HuH-7 (cell line): Measurements from ENCODE around the gene MRPL2.

Experiments used
- DNase-seq: peaks from one replicate; pipeline ENCODE4 v3.0.0; 2011; ENCODE audit warnings: low spot score

Gene MRPL2

DNA sequence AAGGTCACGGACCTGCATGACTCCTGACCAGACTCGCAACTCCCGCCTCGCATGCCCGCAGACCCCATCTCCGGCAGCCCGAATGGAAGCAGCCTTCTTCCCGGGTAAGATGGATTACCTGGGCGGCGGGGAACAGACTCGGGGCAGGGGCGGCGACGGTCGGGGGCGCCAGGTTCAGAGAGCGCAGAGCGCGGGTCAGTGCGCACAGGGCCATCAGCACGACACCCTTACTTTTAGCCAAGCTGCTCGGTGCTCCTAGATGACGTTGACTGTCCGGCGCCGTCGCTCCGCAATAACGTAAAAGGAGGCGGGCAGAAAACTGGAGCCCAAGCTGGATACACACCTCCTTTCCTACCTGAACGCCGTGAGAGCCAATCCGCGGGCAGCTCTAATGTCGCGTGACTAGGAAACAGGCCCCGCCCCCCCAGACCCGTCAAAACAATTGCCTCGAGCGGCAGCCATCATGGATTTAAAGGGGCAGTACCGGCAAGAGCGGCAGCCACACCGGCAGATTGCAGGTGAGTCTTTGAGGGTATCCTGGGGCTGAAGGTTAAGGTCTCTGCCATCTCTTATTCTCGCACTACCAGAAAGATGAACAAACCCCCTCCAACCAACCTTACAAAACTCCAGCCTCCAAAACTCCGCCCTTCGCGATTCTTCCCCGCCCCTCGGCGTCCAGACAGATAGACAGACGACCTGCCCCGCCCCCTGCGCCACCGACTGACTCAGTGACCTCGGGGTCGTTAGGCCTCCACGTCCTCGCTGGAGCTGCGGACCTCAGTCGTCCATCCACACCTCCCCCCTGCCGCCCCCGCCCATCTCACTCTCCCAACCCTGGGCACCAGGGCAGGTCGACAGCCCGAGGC lies at the start of gene MRPL2, which contains the start of gene KLC4:
MRPL2 (minus strand) TSS at position 267 of the 866 bp plus-strand sequence; CDS start at position 214, 53 bp downstream.
KLC4 (plus strand) TSS at position 464 of the 866 bp plus-strand sequence. CDS start 1,705 bp downstream, outside the sequence.
- DNase-seq: peak; percentile 97

DNA sequence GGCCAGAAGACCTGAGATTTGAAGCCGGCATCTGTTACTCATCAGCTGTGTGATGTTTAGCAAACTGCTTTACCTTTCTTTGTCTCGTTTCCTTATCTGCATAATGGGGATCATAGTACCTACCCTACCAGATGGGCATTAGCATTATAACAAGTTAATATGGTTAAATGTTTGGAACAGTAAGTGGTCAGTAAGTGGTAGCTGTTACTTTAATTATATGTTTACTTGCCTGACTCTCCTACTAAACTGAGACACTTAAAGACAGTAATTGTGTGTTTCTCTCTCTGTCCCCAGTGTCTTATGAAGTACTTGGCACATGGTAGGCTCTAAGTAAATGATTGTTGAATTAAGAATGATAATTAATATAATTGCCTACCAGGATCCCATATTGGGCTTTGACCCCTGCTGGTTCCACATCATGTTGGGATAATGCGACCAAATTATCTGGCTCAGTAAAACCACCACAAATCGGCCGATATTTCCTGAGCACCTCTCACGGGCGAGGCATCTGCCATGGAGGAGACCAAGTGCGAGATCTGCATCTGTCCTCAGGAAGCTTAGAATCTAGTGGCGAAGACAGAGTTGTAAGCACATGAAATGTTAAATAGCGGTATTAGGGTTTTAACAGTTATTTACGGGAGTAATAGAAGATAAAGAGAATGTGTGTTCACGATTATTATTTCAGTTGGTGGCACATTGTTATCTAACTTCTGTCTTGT lies 48.3 kb upstream of the MRPL2 start:
- no peak for DNase-seq

DNA sequence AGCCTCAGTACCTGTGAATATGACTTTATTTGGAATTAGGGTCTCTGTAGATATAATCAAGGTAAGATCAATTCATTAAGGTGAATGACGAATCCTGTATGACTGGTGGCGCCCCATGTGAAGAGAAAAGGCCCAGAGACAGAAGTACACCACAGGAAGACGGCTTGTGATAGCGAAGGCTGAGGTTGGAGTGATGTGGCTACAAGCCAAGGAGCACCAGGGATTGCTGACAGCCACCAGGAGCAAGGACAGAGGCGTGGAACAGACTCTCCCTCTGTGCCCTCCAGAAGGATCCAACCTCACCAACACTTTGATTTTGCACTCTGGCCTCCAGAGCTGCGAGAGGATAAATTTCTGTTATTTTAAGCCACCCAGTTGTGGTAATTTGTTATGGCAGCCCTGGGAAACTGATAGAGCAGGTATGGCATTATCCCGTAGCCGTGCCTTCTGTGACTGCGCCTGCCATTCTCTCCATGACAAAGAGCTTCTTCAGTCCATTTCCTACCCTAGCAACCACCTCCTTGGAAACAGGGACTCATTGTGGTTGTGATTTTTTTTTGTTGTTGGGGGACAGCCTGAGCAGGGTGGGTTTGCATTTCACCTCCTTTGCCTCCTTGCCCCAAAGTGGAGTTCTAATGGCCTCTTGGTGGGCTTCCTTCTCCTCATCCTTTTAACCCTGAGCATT lies 46.4 kb upstream of the MRPL2 start:
- DNase-seq: no peak

DNA sequence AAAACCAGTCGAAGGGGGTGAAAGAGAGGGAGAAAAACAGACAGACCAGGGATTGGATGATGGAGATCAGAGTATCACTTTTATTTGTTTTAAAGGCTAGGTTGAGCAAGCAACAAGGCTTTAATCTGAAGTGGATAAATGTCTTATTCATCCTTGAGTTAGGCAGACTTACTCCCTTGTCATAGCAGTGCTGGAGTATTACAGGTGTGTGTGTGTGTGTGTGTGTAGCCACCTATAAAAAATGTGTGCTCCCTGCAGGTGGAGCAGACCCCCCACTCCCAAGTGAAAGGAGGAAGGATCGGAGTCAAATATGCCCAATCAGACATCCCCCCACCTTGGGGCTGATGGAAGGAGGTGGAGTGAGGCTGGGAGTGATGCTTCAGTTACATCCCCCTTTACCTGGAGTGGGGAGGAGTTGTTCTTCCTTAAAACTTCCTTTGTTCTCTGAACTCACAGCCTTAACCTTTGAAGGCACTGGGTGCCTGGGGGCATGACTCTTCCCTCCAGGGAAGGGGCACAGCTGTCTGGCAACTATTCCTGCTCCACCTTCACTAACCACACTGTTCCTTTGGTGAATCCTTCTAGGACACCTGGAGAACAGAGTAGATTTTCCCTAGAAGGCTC lies 44.1 kb upstream of the MRPL2 start:
- no peak for DNase-seq

DNA sequence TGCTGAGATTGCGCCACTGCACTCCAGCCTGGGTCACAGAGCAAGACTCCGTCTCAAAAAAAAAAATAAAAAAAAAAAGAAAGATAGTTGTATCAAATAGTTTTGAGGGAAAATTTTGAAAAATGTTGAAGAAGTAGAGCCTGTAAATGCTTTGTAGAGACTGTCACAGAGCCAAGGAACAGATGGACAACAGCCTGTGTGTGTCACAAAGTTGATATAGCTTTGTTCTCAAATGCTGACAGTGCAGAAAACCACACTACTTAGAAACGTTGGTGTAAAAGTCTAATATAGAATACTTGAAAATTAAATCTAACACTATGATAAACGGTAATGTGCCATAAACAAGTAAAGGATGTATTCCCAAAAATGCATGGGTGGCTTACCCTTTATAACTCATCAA lies 42.3 kb upstream of the MRPL2 start:
- no peak for DNase-seq

DNA sequence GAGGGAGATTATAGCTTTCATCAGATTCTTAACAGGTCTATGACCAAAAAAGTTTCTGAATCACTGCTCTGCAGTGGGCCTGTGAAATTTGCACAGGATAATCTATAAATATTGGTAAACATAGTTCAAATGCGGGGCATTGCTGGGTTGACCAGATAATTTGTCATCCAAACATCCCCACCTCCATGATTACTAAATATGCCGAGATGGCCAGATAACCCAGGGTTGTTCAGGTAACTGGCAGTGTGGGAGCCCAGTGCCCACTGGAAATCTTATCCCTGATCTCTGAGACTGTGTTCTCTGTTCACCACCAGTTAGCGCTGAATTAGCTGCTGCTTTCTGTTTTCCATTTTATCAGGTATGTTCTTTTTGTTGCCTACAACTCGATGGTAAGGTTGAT lies 38.3 kb upstream of the MRPL2 start:
- DNase-seq: no peak

DNA sequence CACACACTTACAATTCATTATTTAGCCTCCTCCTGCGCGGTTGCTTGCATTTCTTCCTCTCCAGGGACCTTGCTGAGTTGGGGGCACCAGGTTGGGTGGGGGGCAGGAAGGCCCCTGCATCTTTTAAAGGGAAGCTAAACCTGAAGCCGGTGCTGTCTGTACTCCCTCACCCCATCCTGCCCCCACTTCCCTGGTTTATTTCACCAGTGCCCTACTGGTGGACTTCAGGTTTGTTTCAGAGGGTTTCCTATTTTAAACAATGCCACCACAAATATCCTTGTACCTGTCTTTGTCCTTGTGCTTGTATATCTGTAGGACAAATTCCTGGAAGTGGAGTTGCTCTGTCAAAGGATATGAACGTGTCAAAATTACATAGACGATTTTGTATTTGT lies 37.9 kb upstream of the MRPL2 start:
- DNase-seq: no peak

DNA sequence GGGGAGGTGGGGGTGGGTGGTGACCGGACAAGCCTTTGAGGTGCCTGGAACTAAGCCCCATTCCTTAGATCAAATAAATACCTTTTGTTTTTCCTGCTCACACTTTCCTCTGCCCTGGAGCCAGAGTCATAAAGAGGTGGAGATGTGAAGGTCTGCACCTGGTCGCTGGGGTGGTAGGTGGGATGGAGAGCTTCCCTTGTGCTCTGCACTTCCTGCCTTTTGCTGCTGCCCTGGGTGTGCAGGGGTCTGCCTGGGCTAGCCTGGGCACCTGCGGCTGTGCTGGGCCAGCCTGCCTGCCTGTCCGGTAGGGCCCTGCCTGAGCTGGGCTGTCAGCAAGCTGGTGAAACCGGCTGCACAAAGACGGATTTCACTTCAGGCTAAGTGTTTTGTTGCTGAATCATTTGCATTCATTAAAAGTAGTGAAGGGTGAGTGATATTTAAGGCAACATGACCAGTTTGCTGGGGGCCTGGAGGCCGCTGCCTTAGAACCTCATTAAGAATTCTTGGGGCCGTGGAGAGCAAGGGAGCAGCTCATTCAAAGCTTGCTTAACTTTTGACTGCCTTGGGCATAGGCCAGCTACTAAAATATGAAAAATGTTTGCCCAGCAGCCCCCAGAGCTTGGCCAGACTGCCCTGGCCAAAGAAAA lies 37.3 kb upstream of the MRPL2 start:
- DNase-seq: no peak

DNA sequence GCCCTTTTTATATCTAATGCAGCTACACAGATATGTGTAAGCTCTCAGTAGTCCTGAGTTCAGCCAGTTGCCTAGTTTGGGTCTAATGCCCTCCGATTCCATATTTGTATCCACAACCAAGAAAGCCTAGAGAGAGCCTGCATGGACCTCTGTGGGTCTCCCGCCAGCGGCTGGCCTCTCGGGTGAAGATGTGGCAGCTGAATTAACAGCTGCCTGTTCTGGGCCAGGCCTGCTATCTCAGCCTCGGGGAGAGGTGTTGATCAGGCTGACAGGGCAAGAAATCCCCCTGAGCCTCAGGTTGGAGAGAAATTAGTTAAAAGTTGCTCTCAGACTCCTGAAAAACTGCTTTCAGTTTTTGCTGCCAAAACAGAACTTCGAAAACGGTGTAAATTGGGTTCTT lies 36.7 kb upstream of the MRPL2 start:
- no peak for DNase-seq

DNA sequence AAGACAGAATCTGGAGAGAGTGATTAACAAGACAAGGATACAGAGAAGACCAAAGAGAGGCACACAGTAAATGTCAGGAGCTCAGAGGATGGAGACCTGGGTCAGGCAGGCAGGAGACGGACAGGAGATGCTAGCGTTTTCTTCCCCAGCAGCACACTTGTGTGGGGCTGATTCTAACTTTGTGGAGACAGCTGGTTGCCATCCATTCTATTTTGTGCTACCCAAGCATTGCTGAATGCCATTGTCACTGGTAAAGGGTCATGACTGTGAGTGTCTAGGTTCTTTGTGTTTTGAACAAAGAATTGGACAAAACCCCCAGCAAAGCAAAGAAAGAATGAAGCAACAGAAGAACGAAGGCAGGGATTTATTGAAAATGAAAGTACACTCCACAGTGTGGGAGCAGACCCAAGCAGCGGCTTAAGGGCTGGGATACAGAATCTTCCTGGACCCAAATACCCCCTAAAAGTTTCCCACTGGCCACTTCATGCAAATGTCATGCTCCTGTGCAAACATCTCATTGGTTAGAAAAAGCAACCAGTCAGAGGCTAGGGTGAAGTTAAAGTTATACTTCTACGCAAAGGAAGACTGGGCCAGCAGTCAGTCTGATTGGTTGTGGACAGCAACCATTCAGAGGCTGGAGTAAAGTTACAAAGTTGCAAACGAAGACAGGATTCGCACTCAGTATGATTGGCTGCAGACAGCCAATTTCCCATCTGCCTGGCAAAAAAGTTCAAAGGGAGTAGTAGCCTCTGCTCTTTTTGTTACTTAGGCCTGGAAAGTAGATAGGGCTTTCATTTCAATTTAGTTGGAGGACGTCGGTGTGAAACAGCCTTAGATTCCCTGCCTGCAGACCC lies 34.4 kb upstream of the MRPL2 start:
- no peak for DNase-seq

DNA sequence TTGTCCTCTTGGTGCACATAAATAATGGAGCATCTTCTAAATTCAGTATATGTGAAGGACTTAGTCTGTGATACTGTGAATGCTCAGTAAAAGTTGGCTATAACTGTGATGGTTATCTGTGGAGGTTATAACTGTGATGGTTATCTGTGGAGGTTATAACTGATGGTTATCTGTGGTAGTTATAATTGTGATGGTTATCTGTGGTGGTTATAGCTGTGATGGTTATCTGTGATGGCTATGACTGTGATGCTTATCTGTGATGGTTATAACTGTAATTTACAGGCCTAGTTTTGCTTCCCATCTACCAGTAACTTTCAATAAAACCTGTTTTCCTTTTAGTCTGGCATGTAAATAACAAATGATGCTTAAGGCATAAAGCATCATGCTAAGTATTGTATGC lies 33.4 kb upstream of the MRPL2 start:
- DNase-seq: no peak

DNA sequence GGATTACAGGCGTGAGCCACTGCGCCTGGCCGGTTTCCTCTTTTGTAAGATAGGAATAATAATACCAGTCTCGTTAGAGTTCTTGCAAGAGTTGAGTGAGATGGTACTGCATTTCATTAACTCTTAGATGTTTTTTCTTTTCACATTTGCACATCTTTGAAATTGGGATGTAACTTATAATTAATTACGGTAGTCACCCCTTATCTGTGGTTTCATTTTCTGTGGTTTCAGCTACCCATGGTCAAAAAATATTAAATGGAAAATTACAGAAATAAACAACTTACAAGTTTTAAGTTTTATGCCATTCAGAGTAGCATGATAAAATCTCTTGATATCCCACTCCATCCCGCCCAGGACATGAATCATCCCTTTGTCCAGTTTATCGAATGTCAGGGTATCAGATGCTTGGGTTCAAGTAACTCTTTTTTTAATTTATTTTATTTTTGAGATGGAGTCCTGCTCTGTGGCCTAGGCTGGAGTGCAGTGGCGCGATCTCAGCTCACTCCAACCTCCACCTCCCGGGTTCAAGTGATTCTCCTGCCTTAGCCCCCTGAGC lies 32.3 kb upstream of the MRPL2 start:
- no peak for DNase-seq

DNA sequence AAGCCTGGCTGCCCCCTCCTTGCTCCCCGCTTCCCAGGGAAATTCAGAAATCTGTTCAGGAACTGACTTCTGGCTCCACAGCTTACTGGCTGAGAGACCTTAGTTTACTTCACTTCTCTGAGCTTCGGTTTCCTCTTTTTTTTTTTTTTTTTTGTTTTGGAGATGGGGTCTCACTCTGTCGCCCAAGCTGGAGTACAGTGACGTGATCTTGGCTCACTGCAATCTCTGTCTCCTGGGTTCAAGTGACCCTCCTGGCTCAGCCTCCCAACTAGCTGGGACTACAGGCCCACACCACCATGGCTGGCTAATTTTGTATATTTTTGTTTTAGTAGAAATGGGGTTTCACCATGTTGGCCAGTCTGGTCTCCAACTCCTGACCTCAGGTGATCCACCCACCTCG lies 31.8 kb upstream of the MRPL2 start:
- DNase-seq: no peak

DNA sequence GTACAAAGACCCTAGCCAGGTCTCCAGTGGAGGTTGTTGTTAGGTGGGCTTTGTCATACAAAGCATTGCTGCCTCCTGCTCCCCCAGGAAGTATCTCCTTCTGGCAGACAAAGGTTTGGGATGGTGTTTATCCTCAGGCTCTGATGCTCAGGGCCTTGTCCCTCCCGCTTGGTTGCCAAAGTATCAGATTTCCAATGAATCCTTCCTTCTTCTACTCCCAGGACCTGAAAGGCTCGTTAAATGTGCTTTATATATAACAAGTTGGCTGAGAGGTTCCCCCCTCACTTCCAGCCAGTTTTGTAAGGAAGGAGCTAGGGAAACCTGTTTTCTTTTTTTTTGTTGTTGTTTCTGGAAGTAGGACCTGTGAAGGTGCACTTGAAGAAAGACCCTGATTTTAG lies 31.3 kb upstream of the MRPL2 start:
- no peak for DNase-seq

DNA sequence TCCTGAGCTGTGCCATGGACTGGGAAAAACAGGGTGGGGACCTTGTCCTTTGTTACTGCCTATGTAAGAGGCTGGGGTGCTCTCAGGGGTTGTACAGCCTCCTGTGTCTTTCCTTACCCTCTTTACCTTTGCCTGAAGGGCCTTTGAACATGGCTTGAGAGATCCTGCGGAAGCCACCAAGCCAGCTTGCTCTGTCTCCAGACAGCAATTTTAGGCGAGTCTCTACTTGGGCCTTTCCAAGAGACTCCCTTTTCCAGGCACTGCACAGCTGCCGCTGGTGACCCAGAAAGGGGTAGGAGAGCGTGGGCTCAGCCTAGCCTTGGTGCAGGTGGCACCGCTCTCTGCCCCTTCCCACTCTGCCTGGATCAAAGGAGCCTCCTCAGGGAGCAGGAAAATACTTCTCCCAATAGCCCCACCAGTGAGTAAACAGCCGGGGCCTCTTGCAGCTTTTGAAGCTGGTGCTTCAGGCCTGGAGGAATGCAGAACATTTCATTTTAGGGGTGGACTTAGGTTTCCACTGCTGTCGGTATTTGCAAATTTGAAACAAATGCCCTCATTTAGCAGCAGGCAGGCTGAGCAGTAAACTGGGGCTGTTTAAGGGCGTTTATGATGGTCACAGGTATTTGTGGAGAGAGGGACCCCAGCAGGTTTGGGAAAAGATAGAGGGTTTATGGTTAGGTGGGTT lies 30.8 kb upstream of the MRPL2 start:
- DNase-seq: no peak

DNA sequence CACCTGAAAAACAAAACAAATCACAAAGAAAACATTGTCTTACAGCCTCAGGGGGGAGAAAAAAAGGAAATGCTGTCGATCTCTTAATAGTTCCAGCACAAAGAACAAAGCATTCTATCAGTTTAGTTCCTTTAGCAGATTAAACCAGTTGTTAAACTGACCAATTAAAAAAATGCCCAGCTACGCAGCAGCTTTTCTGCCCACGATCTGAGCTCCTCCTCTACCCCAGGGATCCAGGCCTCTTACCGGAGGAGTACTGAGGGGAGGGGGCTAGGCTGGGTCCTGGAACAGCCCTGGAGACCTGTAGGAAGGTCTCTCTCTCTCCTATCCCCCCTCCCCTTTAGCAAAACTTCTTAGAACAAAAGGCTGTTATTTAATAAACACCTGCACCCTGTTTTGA lies 30.2 kb upstream of the MRPL2 start:
- DNase-seq: no peak

DNA sequence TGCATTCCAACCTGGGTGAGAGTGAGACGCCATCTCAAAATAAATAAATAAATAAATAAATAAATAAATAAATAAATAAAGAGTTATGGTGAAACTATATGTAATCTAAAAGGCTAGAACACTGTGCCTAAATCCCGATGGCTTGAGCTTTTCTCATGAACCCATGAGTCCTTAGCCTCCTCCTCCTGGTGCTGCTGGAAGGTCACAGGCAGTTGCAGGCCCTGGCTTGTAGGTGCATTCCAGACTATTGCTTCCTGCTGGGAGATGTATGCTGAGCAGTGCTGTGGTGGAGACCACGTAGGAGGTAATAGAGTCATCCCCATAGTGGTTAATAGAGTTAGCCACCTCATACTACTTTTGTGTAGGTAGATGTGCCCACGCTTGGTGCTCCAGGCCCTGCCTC lies 29.4 kb upstream of the MRPL2 start:
- DNase-seq: no peak

DNA sequence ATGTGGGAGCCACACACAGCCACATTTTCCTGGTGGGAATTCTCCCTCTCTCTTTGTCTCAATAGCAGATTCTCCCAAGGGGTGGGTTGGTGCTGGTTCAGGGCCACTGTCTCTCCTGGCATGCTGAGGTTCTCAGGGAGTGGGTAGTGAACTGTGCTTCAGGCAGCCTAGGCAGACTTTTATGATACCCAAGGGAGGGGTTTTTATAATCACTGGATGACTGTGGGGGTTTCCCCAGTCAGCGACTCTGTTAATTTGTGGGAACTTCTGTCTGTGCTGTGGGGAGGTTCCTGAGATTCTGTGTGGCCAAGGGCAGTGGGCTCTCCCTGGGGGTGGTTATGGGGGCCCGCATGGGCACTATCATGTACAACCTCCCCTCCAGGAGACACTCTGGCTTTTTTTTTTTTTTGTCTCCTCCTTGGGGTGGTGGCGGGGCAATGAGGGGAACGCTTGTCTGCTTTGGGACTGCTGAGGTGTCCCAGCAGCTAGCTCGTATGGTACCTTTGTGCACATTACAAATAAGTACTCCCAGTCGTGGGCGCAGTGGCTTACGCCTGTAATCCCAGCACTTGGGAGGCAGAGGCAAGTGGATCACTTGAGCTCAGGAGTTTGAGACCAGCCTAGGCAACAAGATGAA lies 26.9 kb upstream of the MRPL2 start:
- no peak for DNase-seq
